Measurements from ENCODE around the gene LRRC7. TPM values are rescaled to one million over a fixed set of nuclear protein-coding genes. Genes with fewer than 3 reads are reported as not detected.

The LRRC7 gene
- total and polyA plus RNA-seq, 7 donors: 0.33 to 1.2 (median 0.94) TPM; not detected in 2

DNA sequence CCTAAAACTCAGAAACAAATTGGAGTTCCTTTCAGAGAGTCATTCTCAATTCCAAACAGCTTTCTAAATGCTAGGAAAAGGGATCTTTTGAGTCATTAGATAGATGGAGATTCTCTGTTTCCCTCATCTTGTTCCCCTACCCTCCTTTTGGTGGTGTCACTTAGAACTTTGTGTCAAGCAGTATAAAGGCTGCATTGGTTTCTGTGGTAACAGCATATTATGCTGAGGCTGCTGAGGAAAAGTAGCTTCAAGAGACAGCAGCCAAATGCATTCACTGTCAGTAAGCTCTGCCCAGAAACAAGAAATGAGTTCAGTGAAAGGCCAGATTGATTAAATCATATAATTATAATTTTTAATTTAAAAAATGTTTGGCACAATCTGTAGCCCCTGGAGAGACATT is 493.5 kb downstream of the LRRC7 start:
- Histone ChIP-seq H3K4me1 (no peaks in the 10 kb centered on the region), H3K9me3 (no peaks in the 10 kb centered on the region), H3K36me3 (ENCODE audit: insufficient read depth in 1 of 2, low read depth in 1 of 2) (no peaks in the 10 kb centered on the region), H3K27me3 (ENCODE audit: insufficient read depth in 3 of 3, low read length in 2 of 3) (no peaks in the 10 kb centered on the region), H3K4me3 (no peak overlapping the region), H3K27ac (no peak overlapping the region)
- DNase-seq (no peak), ATAC-seq (no peak)
- intact Hi-C loops (cut with DNase I): no loop called here
- no peak for TF ChIP-seq CTCF (IDR thresholded peaks at IDR 0.05)

- Histone ChIP-seq H3K4me1 (no peaks in the 10 kb centered on the region), H3K27me3 (ENCODE audit: insufficient read depth in 3 of 3, low read length in 2 of 3) (no peaks in the 10 kb centered on the region), H3K27ac (no peak overlapping the region), H3K9me3 (no peaks in the 10 kb centered on the region), H3K4me3 (no peak overlapping the region), H3K36me3 (ENCODE audit: insufficient read depth in 1 of 2, low read depth in 1 of 2) (no peaks in the 10 kb centered on the region)
- TF ChIP-seq CTCF (IDR thresholded peaks at IDR 0.05): no peak
- DNase-seq: no peak
- ATAC-seq: no peak
- intact Hi-C loops (cut with DNase I): no loop called here
Observed at GRCh38 chr1:70063861-70064260, 496.1 kb downstream of the LRRC7 start.

DNA sequence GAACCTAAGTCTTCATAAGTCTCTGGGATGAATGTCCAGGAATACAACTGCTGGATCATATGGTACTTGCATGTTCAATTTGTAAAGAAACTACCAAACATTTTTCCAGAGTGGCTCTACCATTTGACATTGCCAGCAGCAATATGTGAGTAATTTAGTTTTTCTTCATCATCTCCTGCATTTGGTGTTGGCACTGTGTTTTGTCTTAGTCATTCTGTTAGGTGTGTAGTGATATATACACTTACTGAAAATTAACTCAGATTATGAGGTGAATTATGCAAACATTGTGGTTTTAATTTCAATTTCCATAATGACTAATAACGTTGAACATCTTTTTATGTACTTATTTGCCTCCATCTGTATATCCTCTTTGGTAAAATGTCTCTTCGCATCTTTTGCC is 499.0 kb downstream of the LRRC7 start:
- DNase-seq: no peak
- no peak for TF ChIP-seq CTCF (IDR thresholded peaks at IDR 0.05)
- Histone ChIP-seq H3K27me3 (ENCODE audit: insufficient read depth in 3 of 3, low read length in 2 of 3) (no peaks in the 10 kb centered on the region), H3K4me1 (no peaks in the 10 kb centered on the region), H3K9me3 (no peaks in the 10 kb centered on the region), H3K27ac (no peak overlapping the region), H3K36me3 (ENCODE audit: insufficient read depth in 1 of 2, low read depth in 1 of 2) (no peaks in the 10 kb centered on the region), H3K4me3 (no peak overlapping the region)
- ATAC-seq: no peak
- WGBS, 3 donors: 49 to 91% (median 86%) methylated on average over 2 of the region's 2 CpGs
- intact Hi-C loops (cut with DNase I): no loop called here

GRCh38 chr1:70071601-70072000 is 503.9 kb downstream of the LRRC7 start:
- Histone ChIP-seq H3K4me1 (no peaks in the 10 kb centered on the region), H3K27me3 (ENCODE audit: insufficient read depth in 3 of 3, low read length in 2 of 3) (no peaks in the 10 kb centered on the region), H3K4me3 (no peak overlapping the region), H3K27ac (no peak overlapping the region), H3K36me3 (ENCODE audit: insufficient read depth in 1 of 2, low read depth in 1 of 2) (no peaks in the 10 kb centered on the region), H3K9me3 (no peaks in the 10 kb centered on the region)
- WGBS, 3 donors: 30 to 47% (median 45%) methylated on average over 4 of the region's 4 CpGs
- no peak for TF ChIP-seq CTCF (IDR thresholded peaks at IDR 0.05)
- DNase-seq (no peak), ATAC-seq (no peak)
- intact Hi-C loops (cut with DNase I): no loop called here

GRCh38 chr1:70072231-70072751 is 504.6 kb downstream of the LRRC7 start:
- Histone ChIP-seq H3K9me3 (no peaks in the 10 kb centered on the region), H3K4me1 (no peaks in the 10 kb centered on the region), H3K4me3 (no peak overlapping the region), H3K27me3 (ENCODE audit: insufficient read depth in 3 of 3, low read length in 2 of 3) (no peaks in the 10 kb centered on the region), H3K27ac (no peak overlapping the region), H3K36me3 (ENCODE audit: insufficient read depth in 1 of 2, low read depth in 1 of 2) (no peaks in the 10 kb centered on the region)
- ATAC-seq: no peak
- DNase-seq: no peak
- TF ChIP-seq CTCF (IDR thresholded peaks at IDR 0.05): no peak
- intact Hi-C loops (cut with DNase I): no loop called here

All from psoas muscle (tissue), 8 donors.